ENCODE data around the gene SPATA2.
"Not testable (repeated sequence)": the region's sequence is repeated elsewhere in the genome, so short reads cannot be mapped to it uniquely, and the experiment has no call there.

Gene SPATA2

GRCh38 chr20:49883246-49883802, 32.0 kb downstream of the SPATA2 start:
- DNase-seq = no peak

GRCh38 chr20:49882171-49882970, 33.0 kb downstream of the SPATA2 start:
- no peak for DNase-seq

GRCh38 chr20:49880724-49881445, 34.4 kb downstream of the SPATA2 start:
- no peak for DNase-seq

- DNase-seq = no peak
Measured at GRCh38 chr20:49880177-49880576, 35.2 kb downstream of the SPATA2 start.

GRCh38 chr20:49878977-49879376, 36.4 kb downstream of the SPATA2 start:
- no peak for DNase-seq

GRCh38 chr20:49877386-49877921, 37.9 kb downstream of the SPATA2 start:
- no peak for DNase-seq

- DNase-seq = no peak
Measured at GRCh38 chr20:49874696-49875095, 40.6 kb downstream of the SPATA2 start.

- no peak for DNase-seq
Measured at GRCh38 chr20:49872056-49872455, 43.3 kb downstream of the SPATA2 start.

- no peak for DNase-seq
Measured at GRCh38 chr20:49871391-49871948, 43.9 kb downstream of the SPATA2 start.

- no peak for DNase-seq
Measured at GRCh38 chr20:49870261-49870660, 45.1 kb downstream of the SPATA2 start.

- DNase-seq = no peak
Measured at GRCh38 chr20:49868964-49869363, 46.4 kb downstream of the SPATA2 start.

- no peak for DNase-seq
Measured at GRCh38 chr20:49868538-49868937, 46.8 kb downstream of the SPATA2 start.

GRCh38 chr20:49867453-49868215, 47.7 kb downstream of the SPATA2 start:
- DNase-seq = no peak

GRCh38 chr20:49866051-49866450, 49.3 kb downstream of the SPATA2 start:
- no peak for DNase-seq

GRCh38 chr20:49865559-49865958, 49.8 kb downstream of the SPATA2 start:
- DNase-seq = no peak

- DNase-seq = no peak
Measured at GRCh38 chr20:49863666-49864065, 51.7 kb downstream of the SPATA2 start.

- DNase-seq = no peak
Measured at GRCh38 chr20:49862607-49863200, 52.6 kb downstream of the SPATA2 start.

GRCh38 chr20:49861232-49861631, 54.1 kb downstream of the SPATA2 start:
- not testable (repeated sequence) for DNase-seq

GRCh38 chr20:49859807-49860206, 55.5 kb downstream of the SPATA2 start:
- no peak for DNase-seq

GRCh38 chr20:49859011-49859410, 56.3 kb downstream of the SPATA2 start:
- DNase-seq = no peak

- DNase-seq = no peak
Measured at GRCh38 chr20:49858076-49858585, 57.2 kb downstream of the SPATA2 start.

- DNase-seq = no peak
Measured at GRCh38 chr20:49856904-49857303, 58.4 kb downstream of the SPATA2 start.

Data from T-helper 9 cell (primary cell).